ENCODE results near the gene HNRNPD.
"Not testable (repeated sequence)": the region's sequence is repeated elsewhere in the genome, so short reads cannot be mapped to it uniquely, and the experiment has no call there.

The HNRNPD gene

DNA sequence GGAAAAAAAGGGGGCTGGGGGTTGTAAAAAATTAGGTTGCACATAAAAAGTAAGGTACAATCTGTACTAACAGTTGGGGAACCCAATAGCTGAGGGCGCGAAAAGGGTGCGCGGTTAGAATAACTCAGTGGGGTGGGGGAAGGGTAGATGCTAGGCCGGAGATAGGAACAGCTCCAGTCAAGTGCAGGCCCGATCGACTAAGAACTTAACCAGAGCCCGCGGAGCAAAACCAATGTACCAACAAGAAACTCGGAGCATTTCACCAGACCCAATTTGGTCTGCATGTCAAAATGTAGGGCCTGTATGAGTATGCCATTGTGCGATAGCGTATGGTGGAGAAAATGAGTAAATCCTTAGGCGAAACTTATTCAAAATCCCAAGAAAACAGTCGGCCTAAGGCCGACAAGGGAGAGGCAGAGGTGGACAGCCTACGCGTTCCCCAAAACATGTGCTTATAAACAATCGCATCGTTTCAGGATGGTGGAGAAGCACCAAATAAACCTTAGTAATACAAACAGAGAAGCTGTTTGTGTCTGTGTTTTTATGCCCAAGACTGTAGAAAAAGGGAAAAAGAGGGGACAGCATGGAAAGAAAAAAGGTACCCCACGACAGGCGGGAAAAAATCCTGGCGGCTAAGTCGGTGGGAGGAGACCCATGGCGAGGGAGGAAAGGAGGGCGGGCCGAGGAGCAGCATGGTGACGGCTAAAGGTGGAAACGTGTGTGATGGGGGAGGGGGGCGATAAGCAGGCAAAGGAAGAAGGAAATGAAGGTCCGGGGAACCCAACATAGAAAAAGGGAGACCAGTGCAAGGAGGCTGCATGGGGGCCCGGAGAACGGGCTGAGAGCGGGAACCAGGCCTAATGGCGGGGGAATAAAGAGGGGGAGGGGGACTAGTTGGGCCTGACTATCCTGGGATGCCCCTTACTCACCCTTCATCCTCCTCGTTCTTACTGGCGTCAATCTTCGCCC, 990 bp downstream of the HNRNPD start:
- DNase-seq (ENCODE audit: low read depth in 2 of 2, low spot score in 1 of 2): peak; percentile 28 to 33

- DNase-seq (ENCODE audit: low read depth in 2 of 2, low spot score in 1 of 2): no peak
Observed at GRCh38 chr4:82371497-82371896, 2.3 kb downstream of the HNRNPD start.

- DNase-seq (ENCODE audit: low read depth in 2 of 2, low spot score in 1 of 2): no peak
Observed at GRCh38 chr4:82367438-82368097, 6.2 kb downstream of the HNRNPD start.

- DNase-seq (ENCODE audit: low read depth in 2 of 2, low spot score in 1 of 2): not testable (repeated sequence)
Observed at GRCh38 chr4:82366431-82366830, 7.4 kb downstream of the HNRNPD start.

DNA sequence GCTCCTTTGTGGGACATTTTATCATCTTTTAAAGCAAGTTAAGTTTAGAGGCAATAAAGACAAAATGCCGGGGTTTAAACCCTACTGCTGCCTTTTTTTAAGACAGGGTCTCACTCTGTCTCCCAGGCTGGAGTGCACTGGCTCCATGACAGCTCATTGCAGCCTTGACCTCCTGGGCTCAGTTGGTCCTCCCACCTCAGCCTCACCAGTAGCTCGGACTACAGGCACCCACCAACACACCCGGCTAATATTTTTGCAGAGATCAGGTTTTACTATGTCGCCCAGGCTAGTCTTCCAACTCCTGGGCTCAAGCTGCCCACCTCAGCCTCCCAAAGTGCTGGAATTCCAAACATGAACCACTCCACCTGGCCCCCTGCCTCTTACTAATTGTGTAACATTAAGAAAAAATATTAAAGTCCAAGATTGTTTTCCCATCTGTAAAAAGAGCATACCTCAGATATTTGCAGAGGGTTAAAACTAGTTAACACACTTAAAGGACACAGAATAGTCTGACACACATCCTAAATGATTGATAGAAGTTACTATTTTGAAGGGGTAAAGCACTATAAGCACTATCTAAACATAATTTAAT, 9.8 kb downstream of the HNRNPD start:
- no peak for DNase-seq (ENCODE audit: low read depth in 2 of 2, low spot score in 1 of 2)

DNA sequence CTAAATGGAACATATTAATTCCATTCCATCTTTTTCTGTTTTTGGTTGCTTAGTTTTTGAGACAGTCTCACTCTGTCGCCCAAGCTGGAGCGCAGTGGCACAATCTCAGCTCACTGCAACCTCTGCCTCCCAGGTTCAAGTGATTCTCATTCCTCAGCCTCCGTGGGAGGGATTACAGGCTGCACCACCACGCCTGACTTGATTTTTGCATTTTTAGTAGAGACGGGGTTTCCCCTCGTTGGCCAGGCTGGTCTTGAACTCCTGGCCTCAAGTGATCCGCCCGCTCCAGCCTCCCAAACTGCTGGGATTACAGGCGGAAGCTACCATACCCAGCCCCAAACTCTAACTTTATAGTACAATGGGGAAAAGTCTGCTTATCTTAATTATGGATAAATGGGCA, 11.2 kb downstream of the HNRNPD start:
- no peak for DNase-seq (ENCODE audit: low read depth in 2 of 2, low spot score in 1 of 2)

- no peak for DNase-seq (ENCODE audit: low read depth in 2 of 2, low spot score in 1 of 2)
Observed at GRCh38 chr4:82360298-82361177, 13.3 kb downstream of the HNRNPD start.

GRCh38 chr4:82358847-82359246, 14.9 kb downstream of the HNRNPD start:
- DNase-seq (ENCODE audit: low read depth in 2 of 2, low spot score in 1 of 2): no peak

DNA sequence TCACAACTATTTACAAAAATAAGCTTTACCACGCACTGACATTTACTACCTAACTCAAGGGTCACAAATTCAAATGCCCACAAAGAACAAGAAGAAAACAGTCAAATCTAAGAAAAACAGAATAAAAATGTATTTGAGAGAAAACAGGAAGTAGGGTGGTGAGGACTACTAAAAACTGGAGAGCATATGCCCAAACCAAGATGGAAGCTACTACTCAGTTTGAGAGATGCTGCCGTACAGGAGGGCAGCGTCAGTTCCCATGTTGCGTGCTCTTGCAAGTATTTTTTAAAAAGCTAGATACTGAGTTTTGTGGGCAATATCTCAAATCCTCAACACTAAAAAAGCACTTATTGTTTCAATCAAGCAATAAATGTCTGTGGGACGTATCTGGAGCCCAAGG, 16.2 kb downstream of the HNRNPD start:
- no peak for DNase-seq (ENCODE audit: low read depth in 2 of 2, low spot score in 1 of 2)

DNA sequence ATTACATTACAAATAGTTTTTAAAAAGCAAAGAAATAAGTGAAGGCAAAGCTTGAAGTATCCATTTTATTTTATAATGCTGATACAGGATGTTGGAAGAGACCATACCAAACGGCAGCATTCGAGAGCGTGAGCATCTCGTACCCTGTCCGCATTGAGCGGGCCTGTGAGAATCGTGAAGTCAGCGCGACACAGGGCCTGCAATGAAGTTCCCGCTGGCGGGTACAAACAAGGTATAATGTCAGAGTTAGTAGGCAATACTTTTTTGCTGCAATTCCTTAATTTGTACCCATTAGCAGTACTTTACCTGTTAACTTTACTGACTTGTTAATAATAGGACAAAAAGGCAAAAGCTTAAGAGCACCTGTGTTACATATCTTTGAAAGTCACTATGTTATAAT, 19.0 kb downstream of the HNRNPD start:
- no peak for DNase-seq (ENCODE audit: low read depth in 2 of 2, low spot score in 1 of 2)

DNA sequence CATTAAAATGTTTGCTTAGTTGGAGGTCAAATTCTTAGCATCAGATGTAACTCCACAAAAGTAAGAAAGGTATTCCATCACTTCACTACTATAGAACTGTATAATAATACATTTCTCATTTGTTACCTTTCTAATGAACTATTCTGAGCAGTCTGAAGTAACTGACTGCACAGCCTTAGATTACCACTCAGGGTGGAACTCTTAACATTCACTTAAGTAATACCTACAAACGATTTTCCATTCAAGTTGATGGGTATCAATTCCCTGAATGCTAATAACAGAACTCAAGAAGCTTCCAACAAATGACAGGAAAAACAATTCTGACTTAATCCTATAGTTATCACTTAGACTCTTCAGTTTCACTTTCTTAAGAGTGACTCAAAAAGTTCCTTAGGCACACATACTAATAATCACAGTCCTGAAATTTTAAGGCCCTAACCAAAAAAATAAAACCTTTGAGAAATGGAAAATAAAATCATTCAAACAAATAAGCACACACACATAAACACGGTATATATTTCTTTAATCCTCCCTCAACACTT, 20.9 kb downstream of the HNRNPD start:
- no peak for DNase-seq (ENCODE audit: low read depth in 2 of 2, low spot score in 1 of 2)

- DNase-seq (ENCODE audit: low read depth in 2 of 2, low spot score in 1 of 2): no peak
Observed at GRCh38 chr4:82352118-82352824, 21.5 kb downstream of the HNRNPD start.

GRCh38 chr4:82346126-82346525, 27.7 kb downstream of the HNRNPD start:
- DNase-seq (ENCODE audit: low read depth in 2 of 2, low spot score in 1 of 2): no peak

GRCh38 chr4:82335043-82335442, 38.7 kb downstream of the HNRNPD start:
- DNase-seq (ENCODE audit: low read depth in 2 of 2, low spot score in 1 of 2): no peak

DNA sequence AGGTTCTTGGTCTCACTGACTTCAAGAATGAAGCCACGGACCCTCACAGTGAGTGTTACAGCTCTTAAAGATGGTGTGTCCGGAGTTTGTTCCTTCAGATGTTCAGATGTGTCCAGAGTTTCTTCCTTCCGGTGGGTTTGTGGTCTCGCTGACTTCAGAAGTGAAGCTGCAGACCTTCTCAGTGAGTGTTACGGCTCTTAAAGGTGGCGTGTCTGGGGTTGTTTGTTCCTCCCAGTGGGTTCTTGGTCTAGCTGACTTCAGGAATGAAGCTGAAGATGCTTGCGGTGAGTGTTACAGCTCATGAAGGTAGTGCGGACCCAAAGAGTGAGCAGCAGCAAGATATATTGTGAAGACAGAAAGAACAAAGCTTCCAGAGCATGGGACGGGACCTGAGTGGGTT, 40.1 kb downstream of the HNRNPD start:
- not testable (repeated sequence) for DNase-seq (ENCODE audit: low read depth in 2 of 2, low spot score in 1 of 2)

DNA sequence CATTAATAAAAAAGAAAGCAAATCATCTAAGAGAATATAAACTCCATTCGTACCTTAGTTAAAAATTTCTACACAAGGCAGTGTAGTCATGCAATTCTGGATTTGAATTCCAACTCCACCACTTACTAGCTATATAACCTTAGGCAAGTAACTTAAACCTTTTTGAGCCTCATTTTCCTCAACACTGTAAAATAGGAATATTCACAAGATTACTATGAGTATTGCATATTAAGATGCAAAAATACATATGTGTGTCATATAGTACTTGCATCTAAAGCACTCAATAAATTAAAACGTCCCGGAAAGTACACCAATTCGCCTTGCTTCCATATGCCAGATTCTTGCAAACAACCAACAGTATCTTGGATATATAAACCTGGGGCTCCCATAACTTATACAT, 42.0 kb downstream of the HNRNPD start:
- no peak for DNase-seq (ENCODE audit: low read depth in 2 of 2, low spot score in 1 of 2)

GRCh38 chr4:82320351-82320750, 53.4 kb downstream of the HNRNPD start:
- DNase-seq (ENCODE audit: low read depth in 2 of 2, low spot score in 1 of 2): no peak

GRCh38 chr4:82303063-82303462, 70.7 kb downstream of the HNRNPD start:
- not testable (repeated sequence) for DNase-seq (ENCODE audit: low read depth in 2 of 2, low spot score in 1 of 2)

Measured in stimulated activated CD8-positive, alpha-beta memory T cell treated with anti-CD3 and anti-CD28 coated beads, Interleukin-4, amount 100 ng/mL, for 1 hour (primary cell).